ENCODE results near the gene OCA2. TPM values are rescaled to one million over a fixed set of nuclear protein-coding genes. Genes with fewer than 3 reads are reported as not detected.

OCA2 gene
- total RNA-seq, 1 experiment from 2014 or later = 0.57 TPM

DNA sequence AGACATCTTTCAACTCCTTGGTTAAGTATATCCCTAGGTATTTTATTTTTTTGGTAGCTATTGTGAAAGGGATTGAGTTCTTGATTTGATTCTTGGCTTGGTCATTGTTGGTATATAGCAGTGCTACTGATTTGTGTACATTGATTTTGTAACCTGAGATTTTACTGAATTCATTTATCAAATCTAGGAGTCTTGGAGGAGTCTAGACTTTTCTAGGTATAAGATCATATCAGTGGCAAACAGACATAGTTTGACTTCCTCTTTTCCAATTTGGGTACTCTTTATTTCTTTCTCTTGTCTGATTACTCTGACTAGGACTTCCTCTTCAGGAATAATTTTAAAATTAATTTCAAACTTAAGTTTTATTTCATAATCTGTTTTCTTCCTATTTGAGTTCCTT lies 125.2 kb downstream of the OCA2 start:
- Mint-ChIP-seq H3K36me3 (ENCODE audit: insufficient read depth, unreplicated experiment) (no peaks in the 10 kb centered on the region), H3K27me3 (ENCODE audit: insufficient read depth, unreplicated experiment) (peaks cover 2% of the 10 kb centered on the region), H3K4me1 (ENCODE audit: low read depth, unreplicated experiment) (no peaks in the 10 kb centered on the region), H3K27ac (ENCODE audit: unreplicated experiment) (no peak overlapping the region), H3K4me3 (ENCODE audit: unreplicated experiment) (no peak overlapping the region), H3K9me3 (ENCODE audit: unreplicated experiment) (peaks cover 34% of the 10 kb centered on the region)
- intact Hi-C loops (cut with micrococcal nuclease; ENCODE audit: unreplicated experiment) = no loop called here
- CTCF ChIA-PET = no interaction called here
- TF ChIP-seq, protein P1, sequence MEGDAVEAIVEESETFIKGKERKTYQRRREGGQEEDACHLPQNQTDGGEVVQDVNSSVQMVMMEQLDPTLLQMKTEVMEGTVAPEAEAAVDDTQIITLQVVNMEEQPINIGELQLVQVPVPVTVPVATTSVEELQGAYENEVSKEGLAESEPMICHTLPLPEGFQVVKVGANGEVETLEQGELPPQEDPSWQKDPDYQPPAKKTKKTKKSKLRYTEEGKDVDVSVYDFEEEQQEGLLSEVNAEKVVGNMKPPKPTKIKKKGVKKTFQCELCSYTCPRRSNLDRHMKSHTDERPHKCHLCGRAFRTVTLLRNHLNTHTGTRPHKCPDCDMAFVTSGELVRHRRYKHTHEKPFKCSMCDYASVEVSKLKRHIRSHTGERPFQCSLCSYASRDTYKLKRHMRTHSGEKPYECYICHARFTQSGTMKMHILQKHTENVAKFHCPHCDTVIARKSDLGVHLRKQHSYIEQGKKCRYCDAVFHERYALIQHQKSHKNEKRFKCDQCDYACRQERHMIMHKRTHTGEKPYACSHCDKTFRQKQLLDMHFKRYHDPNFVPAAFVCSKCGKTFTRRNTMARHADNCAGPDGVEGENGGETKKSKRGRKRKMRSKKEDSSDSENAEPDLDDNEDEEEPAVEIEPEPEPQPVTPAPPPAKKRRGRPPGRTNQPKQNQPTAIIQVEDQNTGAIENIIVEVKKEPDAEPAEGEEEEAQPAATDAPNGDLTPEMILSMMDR (IDR thresholded peaks at IDR 0.05; ENCODE audit: insufficient read depth in 1 of 2, low read depth in 1 of 2, low read length in 1 of 2, severe bottlenecking in 1 of 2, unreplicated experiment in 1 of 2) = no peak
- no peaks in the 10 kb centered on the region; the same call in 1 of the 2 replicates for H3K9me3 ChIP-seq
- no peaks in the 10 kb centered on the region for H3K36me3 ChIP-seq (ENCODE audit: control insufficient read depth, insufficient read depth, low read length)
- DNase-seq = no peak
- no peaks in the 10 kb centered on the region for H3K27me3 ChIP-seq (replicated peaks; ENCODE audit: control insufficient read depth, insufficient read depth, low read length)
- BruUV-seq (replicated peaks) = no TSS peak
- H3K4me3 ChIP-seq (ENCODE audit: low read depth, low read length) = no peak overlapping the region
- POLR2A ChIA-PET = no interaction called here
- no peaks in the 10 kb centered on the region for H3K4me1 ChIP-seq

DNA sequence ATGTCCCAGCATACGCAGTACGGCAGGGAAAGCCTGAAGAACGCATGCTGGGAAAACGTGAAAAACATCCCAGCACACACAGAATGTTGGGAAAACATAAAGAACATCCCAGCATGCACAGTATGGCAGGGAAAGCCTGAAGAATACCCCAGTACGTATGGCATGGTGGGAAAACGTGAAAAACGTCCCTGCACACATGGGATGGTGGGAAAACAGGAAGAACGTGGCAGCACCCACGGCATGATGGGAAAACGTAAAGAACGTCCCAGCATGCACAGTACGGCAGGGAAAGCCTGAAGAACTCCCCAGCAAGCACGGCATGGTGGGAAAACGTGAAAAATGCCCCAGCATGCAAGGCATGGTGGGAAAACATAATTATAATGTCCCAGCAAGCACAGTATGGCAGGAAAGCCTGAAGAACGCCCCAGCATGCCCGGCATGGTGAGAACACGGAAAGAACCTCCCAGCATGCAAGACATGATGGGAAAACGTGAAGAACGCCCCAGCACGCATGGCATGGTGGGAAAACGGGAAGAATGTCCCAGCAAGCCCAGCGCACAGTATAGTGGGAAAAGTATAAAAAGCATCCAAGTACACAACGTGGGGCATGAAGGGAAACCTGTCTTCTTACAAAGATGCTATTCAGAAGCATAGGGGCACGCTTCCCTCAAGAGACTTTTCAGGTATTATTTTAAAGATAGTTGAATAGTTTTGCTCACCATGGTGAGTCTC lies 128.3 kb downstream of the OCA2 start:
- no TSS peak for BruUV-seq (replicated peaks)
- POLR2A ChIA-PET = no interaction called here
- peaks cover 34% of the 10 kb centered on the region for H3K9me3 Mint-ChIP-seq (ENCODE audit: unreplicated experiment)
- Histone ChIP-seq H3K9me3 (no peaks in the 10 kb centered on the region; the same call in 1 of the 2 replicates), H3K27me3 (replicated peaks; ENCODE audit: control insufficient read depth, insufficient read depth, low read length) (no peaks in the 10 kb centered on the region), H3K4me1 (no peaks in the 10 kb centered on the region), H3K4me3 (ENCODE audit: low read depth, low read length) (no peak overlapping the region), H3K36me3 (ENCODE audit: control insufficient read depth, insufficient read depth, low read length) (no peaks in the 10 kb centered on the region)
- H3K27me3 Mint-ChIP-seq (ENCODE audit: insufficient read depth, unreplicated experiment) = peaks cover 2% of the 10 kb centered on the region
- CTCF ChIA-PET = no interaction called here
- TF ChIP-seq, protein P1 (IDR thresholded peaks at IDR 0.05; ENCODE audit: insufficient read depth in 1 of 2, low read depth in 1 of 2, low read length in 1 of 2, severe bottlenecking in 1 of 2, unreplicated experiment in 1 of 2) = no peak
- DNase-seq = no peak
- H3K4me1 Mint-ChIP-seq (ENCODE audit: low read depth, unreplicated experiment) = no peaks in the 10 kb centered on the region
- H3K27ac Mint-ChIP-seq (ENCODE audit: unreplicated experiment) = no peak overlapping the region
- H3K4me3 Mint-ChIP-seq (ENCODE audit: unreplicated experiment) = peak overlapping the region; percentile 52
- H3K36me3 Mint-ChIP-seq (ENCODE audit: insufficient read depth, unreplicated experiment) = no peaks in the 10 kb centered on the region
- intact Hi-C loops (cut with micrococcal nuclease; ENCODE audit: unreplicated experiment) = no loop called here

DNA sequence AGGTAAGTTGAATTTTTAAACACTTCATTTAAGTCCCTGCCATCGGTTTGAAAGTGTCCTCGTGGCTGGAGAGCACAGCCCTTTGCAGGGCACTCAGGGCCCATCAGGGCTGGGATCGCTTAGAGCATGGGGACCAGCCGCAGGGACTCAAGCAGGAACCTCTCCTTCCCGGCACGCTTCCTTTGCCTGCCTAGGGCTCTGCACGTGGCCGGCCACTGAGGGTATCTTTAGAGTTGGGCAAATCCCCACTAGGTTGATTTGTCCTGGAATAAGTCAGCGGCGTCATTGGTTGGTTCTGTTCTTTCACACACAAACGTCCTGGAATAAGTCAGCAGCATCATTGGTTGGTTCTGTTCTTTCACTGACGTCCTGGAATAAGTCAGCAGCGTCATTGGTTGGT lies 131.6 kb downstream of the OCA2 start:
- no peak for DNase-seq
- H3K36me3 ChIP-seq (ENCODE audit: control insufficient read depth, insufficient read depth, low read length) = no peaks in the 10 kb centered on the region
- no peak overlapping the region for H3K4me3 ChIP-seq (ENCODE audit: low read depth, low read length)
- no peaks in the 10 kb centered on the region for H3K27me3 ChIP-seq (replicated peaks; ENCODE audit: control insufficient read depth, insufficient read depth, low read length)
- Mint-ChIP-seq H3K9me3 (ENCODE audit: unreplicated experiment) (peaks cover 25% of the 10 kb centered on the region), H3K36me3 (ENCODE audit: insufficient read depth, unreplicated experiment) (no peaks in the 10 kb centered on the region), H3K27ac (ENCODE audit: unreplicated experiment) (no peak overlapping the region), H3K4me1 (ENCODE audit: low read depth, unreplicated experiment) (no peaks in the 10 kb centered on the region), H3K4me3 (ENCODE audit: unreplicated experiment) (no peak overlapping the region), H3K27me3 (ENCODE audit: insufficient read depth, unreplicated experiment) (peaks cover 2% of the 10 kb centered on the region)
- H3K4me1 ChIP-seq = no peaks in the 10 kb centered on the region
- no TSS peak for BruUV-seq (replicated peaks)
- no peaks in the 10 kb centered on the region; the same call in 1 of the 2 replicates for H3K9me3 ChIP-seq
- POLR2A ChIA-PET = no interaction called here
- CTCF ChIA-PET = no interaction called here
- intact Hi-C loops (cut with micrococcal nuclease; ENCODE audit: unreplicated experiment) = no loop called here
- TF ChIP-seq, protein P1 (IDR thresholded peaks at IDR 0.05; ENCODE audit: insufficient read depth in 1 of 2, low read depth in 1 of 2, low read length in 1 of 2, severe bottlenecking in 1 of 2, unreplicated experiment in 1 of 2) = no peak

Data from Caco-2 (cell line).